ENCODE results near the gene RNASET2.
"Not testable (repeated sequence)": the region's sequence is repeated elsewhere in the genome, so short reads cannot be mapped to it uniquely, and the experiment has no call there.

- not testable (repeated sequence) for TF ChIP-seq BHLHE40 (IDR thresholded peaks at IDR 0.05; ENCODE audit: borderline replicate concordance); ARNT (IDR thresholded peaks at IDR 0.05); SP1 (IDR thresholded peaks at IDR 0.05)
Observed at GRCh38 chr6:166948724-166949123, 7.6 kb downstream of the RNASET2 start.
